ENCODE measurements around the gene PSENEN. TPM values are rescaled to one million over a fixed set of nuclear protein-coding genes. Genes with fewer than 3 reads are reported as not detected.

The PSENEN gene
- total RNA-seq, 3 donors from 2014 or later, result 37.4 to 54.1 (median 54.0) TPM

DNA sequence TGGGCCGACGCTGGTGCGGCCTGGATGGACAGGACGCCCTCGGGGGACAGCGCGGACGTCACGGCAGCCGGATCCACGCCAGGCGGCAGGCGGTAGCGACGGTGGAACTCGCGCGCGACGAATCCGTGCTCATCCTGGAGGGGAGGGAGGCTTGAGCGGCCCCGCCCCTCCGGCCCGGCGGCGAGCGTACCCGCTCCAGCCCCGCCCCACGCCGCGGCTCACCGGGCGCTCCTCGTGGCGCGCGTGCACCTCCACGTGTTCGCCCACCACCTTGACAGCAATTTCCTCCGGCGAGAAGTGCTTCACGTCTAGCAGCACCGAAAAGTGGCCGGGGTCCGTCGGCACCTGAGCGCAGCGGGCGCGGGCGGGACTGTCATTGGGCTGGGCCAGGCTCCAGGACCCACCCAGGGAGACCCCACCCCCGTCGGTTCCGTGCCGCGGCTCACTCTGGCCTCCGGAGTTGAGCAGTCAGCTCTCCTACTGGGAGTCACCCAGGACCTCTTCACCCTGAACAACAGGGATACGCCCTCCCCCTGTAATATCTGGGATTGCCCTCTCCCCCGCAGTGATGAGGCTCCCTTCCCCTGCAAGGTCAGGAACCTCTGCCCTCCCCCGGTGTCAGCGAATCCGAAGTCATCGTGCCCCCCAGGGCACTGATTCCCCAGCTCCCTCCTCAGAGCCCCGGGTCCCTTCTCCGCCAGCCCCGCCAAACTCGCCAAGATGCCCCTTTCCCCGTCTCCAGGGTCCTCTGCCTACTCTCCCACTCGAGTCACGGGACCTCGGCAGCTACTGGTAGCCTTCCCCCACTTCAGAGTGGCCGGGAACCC lies 10.3 kb downstream of the PSENEN start:
- Histone ChIP-seq H3K27me3 (no peaks in the 10 kb centered on the region), H3K4me3 (peak overlapping the region; percentile 76 to 92 (median 79)), H3K36me3 (peaks cover 4% of the 10 kb centered on the region), H3K27ac (peak overlapping the region; percentile 98), H3K9me3 (no peaks in the 10 kb centered on the region), H3K4me1 (peaks cover 0 to 8% of the 10 kb centered on the region in 2 donors)
- peak; percentile 14 to 55 (median 44) for TF ChIP-seq POLR2AphosphoS5 (IDR thresholded peaks at IDR 0.05)
- no peak for TF ChIP-seq POLR2A (IDR thresholded peaks at IDR 0.05)
- intact Hi-C loops (cut with DNase I; ENCODE audit: low total_unique reads), result no loop called here
- peak; percentile 60 to 80 for DNase-seq (ENCODE audit: low spot score in 2 of 2)

DNA sequence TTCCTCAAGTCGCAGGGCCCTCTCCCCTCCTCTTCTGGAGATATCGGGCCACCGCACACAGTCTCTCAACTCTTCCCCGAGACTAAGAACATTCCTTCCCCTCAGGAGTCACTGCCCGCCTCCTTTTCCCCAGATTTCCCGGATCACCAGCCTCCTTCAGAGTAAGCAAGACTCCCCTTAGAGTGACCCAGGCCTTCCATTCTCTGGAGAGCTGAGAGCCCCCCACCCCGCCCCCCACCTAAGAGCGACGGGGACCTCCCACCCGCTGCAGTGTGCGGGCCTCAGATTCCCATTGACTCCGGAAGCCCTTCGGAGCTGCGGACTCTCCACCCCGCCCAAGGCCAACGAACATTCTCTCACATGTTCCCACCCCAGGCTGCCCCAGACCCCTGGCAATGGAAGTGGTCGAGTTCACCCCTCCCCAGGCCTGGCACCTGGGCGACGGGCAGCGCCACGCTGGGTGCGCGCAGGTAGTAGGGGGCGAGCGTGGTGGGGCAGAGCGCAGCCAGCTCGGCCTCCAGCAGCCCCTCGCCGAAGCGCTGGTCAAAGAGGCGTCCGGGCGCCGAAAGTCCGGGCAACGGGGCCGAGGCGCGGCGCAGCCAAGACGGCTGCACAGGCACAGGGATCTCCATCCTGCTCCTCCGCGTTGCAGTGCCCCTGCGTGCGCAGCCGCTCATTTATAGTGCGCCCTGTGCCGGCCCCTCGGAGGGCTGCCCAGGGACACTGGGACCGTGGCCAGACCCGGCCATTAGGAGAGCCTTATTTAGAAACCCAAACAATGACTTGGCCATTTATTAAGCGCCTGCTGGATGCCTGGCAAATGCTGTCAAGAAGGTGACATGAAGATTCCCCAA lies 11.2 kb downstream of the PSENEN start, which contains the start of gene HSPB6:
HSPB6 (minus strand) TSS at position 653 of the 854 bp plus-strand sequence; CDS start at position 632, 21 bp downstream.
- TF ChIP-seq POLR2AphosphoS5 (IDR thresholded peaks at IDR 0.05), result peak in 2 of 3 donors; percentile 53 to 55
- peak; percentile 35 for TF ChIP-seq POLR2A (IDR thresholded peaks at IDR 0.05)
- TF ChIP-seq, protein P1, sequence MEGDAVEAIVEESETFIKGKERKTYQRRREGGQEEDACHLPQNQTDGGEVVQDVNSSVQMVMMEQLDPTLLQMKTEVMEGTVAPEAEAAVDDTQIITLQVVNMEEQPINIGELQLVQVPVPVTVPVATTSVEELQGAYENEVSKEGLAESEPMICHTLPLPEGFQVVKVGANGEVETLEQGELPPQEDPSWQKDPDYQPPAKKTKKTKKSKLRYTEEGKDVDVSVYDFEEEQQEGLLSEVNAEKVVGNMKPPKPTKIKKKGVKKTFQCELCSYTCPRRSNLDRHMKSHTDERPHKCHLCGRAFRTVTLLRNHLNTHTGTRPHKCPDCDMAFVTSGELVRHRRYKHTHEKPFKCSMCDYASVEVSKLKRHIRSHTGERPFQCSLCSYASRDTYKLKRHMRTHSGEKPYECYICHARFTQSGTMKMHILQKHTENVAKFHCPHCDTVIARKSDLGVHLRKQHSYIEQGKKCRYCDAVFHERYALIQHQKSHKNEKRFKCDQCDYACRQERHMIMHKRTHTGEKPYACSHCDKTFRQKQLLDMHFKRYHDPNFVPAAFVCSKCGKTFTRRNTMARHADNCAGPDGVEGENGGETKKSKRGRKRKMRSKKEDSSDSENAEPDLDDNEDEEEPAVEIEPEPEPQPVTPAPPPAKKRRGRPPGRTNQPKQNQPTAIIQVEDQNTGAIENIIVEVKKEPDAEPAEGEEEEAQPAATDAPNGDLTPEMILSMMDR (IDR thresholded peaks at IDR 0.05), result no peak
- H3K27ac ChIP-seq, result peak within 1 kb of the TSS; percentile 98
- H3K27me3 ChIP-seq, result no peaks in the 10 kb centered on the region
- peaks cover 0 to 8% of the 10 kb centered on the region in 2 donors for H3K4me1 ChIP-seq
- no peaks in the 10 kb centered on the region for H3K9me3 ChIP-seq
- H3K4me3 ChIP-seq, result peak within 1 kb of the TSS; percentile 76 to 92 (median 79)
- peaks cover 4% of the 10 kb centered on the region for H3K36me3 ChIP-seq
- DNase-seq (ENCODE audit: low spot score in 2 of 2), result no peak
- intact Hi-C loops (cut with DNase I; ENCODE audit: low total_unique reads), result no loop called here

DNA sequence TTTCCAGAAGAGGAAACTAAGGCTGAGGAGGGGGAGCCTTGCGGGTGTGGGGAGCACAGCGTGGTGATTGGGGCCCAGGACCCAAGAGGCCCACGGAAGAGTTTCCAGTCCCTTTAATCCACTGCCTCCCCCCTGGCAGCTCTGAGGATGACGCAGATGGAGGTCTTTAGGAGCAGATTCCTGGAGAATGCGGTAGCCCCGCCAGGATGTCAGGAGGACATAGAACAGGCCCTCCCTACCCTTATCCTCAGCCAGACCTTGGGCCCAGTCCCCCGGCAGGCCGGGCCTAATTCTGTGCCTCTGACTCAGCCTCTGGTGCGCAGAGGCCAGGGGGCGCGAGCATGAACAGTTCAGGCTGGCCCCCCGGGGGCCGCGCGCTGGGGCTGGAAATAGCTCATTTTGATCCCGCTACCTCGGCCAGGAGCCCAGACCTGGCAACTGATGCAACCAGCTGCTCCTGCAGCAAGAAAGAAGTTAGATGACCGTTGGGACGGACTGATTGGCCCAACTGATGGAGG lies 11.8 kb downstream of the PSENEN start:
- Histone ChIP-seq H3K9me3 (no peaks in the 10 kb centered on the region), H3K27me3 (no peaks in the 10 kb centered on the region), H3K36me3 (peaks cover 7% of the 10 kb centered on the region), H3K4me1 (peaks cover 0 to 8% of the 10 kb centered on the region in 2 donors), H3K27ac (peak overlapping the region; percentile 98), H3K4me3 (peak overlapping the region; percentile 76 to 92 (median 79))
- intact Hi-C loops (cut with DNase I; ENCODE audit: low total_unique reads), result no loop called here
- TF ChIP-seq POLR2AphosphoS5 (IDR thresholded peaks at IDR 0.05), result peak in 2 of 3 donors; percentile 23 to 64
- TF ChIP-seq, protein P1 (IDR thresholded peaks at IDR 0.05), result no peak
- peak in 1 of 2 donors; percentile 72 for DNase-seq (ENCODE audit: low spot score in 2 of 2)

DNA sequence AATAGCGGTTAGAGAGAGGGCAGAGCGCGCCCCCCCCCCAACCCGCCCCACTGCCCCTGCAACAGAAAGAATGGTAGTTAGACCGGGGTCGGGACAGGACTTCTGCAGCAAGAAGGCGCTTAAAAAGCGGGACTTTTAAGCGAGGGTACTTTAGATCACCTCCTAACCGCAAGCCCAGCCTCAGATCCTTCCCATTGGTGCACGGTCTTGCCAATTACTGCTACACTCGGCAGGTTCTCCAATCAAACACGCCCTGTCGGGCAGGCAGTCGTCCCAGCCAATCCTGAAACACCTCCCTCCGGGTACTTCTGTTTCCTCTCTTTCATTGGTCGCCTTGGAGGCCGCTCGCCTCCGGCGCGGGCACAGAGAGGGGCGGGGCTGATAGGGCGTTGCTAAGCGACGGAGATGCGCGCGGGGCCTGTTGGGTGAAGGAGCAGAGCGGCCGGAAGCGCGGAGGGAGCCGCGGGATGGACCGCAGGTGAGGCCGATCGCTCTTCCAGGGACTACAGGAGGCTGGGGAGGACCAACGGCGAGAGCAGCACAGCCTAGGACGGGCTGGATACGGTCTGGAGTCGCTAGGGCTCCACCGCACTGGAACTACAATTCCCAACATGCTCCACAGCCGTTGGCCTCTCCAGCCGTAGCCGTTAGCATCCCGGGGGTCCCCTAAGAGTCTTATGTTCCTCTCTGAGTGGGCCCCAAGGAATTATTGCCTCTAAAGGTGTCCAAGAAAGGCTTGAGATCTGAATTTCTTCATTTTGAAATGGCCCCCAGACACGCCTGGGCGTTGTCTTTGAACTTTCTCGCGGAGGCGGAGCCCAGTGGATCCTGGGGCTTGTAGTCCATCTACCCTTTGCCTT lies 12.5 kb downstream of the PSENEN start, which contains the start of gene PROSER3:
PROSER3 (plus strand) TSS at position 428 of the 860 bp plus-strand sequence; CDS start at position 468, 40 bp downstream.
- peak; percentile 99 to 100 for DNase-seq (ENCODE audit: low spot score in 2 of 2)

More for the DNA sequence above, 12.5 kb downstream of the PSENEN start, which contains the start of gene PROSER3:
- H3K27ac ChIP-seq, result peak within 1 kb of the TSS; percentile 98
- TF ChIP-seq POLR2AphosphoS5 (IDR thresholded peaks at IDR 0.05) (peak; percentile 73 to 94 (median 91)), POLR2A (IDR thresholded peaks at IDR 0.05) (peak; percentile 84)
- TF ChIP-seq, protein P1 (IDR thresholded peaks at IDR 0.05), result no peak
- peaks cover 4% of the 10 kb centered on the region for H3K36me3 ChIP-seq
- H3K4me1 ChIP-seq, result peaks cover 0 to 8% of the 10 kb centered on the region in 2 donors
- no peaks in the 10 kb centered on the region for H3K27me3 ChIP-seq
- H3K9me3 ChIP-seq, result no peaks in the 10 kb centered on the region
- intact Hi-C loops (cut with DNase I; ENCODE audit: low total_unique reads), result no loop called here
- H3K4me3 ChIP-seq, result peak within 1 kb of the TSS; percentile 76 to 92 (median 79)
